KBM-7 (cell line): ENCODE measurements around the gene MORC4.
A peak's percentile ranks its signal among the peaks of the same experiment; 100 is the strongest.
"Not testable (repeated sequence)": the region's sequence is repeated elsewhere in the genome, so short reads cannot be mapped to it uniquely, and the experiment has no call there.

Experiments used
- DNase-seq: peaks from one replicate; pipeline ENCODE4 v3.0.0-alpha.2; 2015
- in situ Hi-C: fragments of 300-500 bp; cut with MboI; formaldehyde crosslinking; loops from 2 replicates; pipeline ENCODE4 v1.14.3; 2020; ENCODE audit warnings: low sequenced_read_pairs, low pct_unique_long_range_greater_than_20kb, mixed read lengths

Gene MORC4

GRCh38 chrX:107000013-107000515 lies at the start of gene MORC4:
Gene MORC4 (minus strand): TSS chrX:107000212. CDS start chrX:106999969, 243 bp downstream.
- DNase-seq = peak; percentile 88
- in situ Hi-C loops = no loop called here

DNA sequence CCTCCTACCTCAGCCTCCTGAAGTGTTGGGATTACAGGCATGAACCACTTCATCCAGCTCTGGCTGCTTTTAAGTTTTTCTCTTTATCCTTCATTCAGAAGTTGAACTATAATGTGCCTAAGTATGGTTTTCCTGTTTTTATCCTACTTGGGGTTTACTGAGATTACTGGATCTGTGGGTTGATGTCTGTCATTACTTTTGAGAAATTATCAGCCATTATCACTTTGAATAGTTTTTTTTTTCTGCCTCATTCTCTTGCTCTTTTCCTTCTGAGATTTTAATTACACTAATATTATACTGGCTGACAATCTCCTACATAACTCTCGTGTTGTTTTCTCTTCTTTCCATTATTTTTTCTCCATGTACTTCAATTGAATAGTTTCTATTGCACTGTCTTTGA lies 47.6 kb upstream of the MORC4 start:
- in situ Hi-C loops = no loop called here
- DNase-seq = no peak

- in situ Hi-C loops = no loop called here
Observed at GRCh38 chrX:107029752-107030151, 29.7 kb upstream of the MORC4 start.

DNA sequence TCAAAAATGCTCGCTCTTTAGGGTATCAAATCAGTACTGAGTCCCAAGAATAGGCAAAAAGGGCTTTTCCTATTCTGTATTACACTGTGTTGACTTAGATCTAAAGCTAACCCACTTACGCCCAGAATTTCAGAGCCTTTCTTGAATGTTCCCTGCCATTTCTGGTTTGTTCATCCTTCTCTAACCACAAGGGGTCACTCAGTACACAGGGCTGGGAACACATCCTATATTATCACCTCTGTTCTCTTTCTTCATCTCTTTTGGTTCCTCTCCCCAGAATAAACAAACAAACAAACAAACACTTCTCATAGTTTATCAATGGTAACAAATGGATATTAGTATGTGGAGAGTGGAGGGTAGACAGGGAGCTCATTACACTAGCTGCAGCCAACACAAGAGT lies 25.5 kb upstream of the MORC4 start:
- in situ Hi-C loops = no loop called here
- DNase-seq = peak; percentile 53

More at GRCh38 chrX:107029752-107030151, 29.7 kb upstream of the MORC4 start:
- no peak for DNase-seq

GRCh38 chrX:107014936-107015335 lies 14.9 kb upstream of the MORC4 start:
- in situ Hi-C loops = no loop called here
- DNase-seq = no peak

DNA sequence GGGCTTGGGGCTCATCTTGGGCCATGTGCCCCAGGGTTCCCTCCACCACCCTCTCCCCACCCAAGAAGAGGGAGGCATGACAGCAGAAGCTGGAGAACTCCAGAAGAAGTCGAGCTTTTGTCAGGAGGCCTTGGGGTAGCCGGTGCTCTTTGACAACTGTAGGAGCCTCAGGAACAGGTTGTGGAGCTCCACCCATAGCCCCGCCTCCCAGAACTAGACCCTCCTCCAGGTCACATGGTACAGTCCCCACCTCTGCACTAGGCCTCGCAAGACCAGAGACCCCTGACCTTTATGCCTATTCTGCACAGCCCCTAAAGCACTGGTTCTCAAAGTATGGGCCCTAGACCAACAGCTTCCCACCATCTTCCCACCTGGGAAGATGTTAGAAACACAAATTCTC lies 8.0 kb upstream of the MORC4 start:
- in situ Hi-C loops = no loop called here
- no peak for DNase-seq

DNA sequence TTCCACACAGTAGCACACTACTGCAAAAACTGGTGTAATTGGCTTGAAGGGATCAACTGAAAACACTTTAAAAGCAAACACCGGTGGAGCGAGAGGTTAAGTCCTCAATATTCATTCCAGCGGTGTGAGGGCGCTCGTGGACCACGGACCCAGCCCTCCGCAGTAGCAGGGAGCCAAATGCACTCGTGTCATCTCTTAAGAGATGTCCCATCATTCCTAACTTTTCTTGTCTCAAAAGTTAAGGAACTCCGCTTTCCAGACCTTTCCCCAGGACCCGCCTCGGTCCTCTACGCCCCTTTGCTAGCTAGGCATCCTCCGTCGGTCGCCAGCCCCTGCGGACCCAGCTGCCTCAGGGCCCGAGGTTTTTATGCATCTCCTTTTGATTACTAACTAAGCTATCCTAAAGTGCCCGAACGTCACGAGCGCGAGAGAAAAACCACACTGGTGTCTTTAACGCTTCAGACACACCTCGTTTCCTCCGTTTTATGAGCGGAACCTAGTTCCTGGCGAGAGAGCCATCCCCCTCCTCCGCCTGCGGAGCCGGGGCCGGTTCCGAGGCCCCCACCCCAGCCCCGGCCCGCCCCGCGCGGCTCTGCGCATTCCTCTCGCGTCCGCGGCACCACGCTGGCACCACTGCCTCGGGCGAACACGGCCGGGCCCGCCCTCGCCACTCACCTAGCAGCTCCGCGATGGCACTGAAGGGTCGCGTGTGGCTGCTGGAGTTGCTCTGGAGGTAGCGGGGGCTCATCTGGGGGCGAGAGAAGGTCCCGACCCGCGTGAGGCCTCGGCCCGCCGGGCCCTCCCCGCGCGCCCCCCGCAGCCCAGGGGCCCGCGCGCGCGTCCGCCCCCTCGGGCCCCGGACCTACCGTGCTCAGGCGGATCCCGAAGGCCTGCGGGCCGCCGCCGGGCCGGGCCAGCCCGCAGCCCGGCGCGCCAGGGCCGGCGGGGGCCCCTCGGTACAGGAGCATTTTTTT lies 723 bp downstream of the MORC4 start:
- in situ Hi-C loops = no loop called here
- DNase-seq = peak; percentile 79

- DNase-seq = no peak
- in situ Hi-C loops = no loop called here
Observed at GRCh38 chrX:106997611-106998010, 2.4 kb downstream of the MORC4 start.

GRCh38 chrX:106995678-106996077 lies 4.3 kb downstream of the MORC4 start:
- no peak for DNase-seq
- in situ Hi-C loops = no loop called here

- in situ Hi-C loops = no loop called here
- DNase-seq = peak; percentile 3
Observed at GRCh38 chrX:106987488-106987887, 12.5 kb downstream of the MORC4 start.

GRCh38 chrX:106980952-106981626 lies 18.9 kb downstream of the MORC4 start:
- in situ Hi-C loops = no loop called here
- DNase-seq = no peak

DNA sequence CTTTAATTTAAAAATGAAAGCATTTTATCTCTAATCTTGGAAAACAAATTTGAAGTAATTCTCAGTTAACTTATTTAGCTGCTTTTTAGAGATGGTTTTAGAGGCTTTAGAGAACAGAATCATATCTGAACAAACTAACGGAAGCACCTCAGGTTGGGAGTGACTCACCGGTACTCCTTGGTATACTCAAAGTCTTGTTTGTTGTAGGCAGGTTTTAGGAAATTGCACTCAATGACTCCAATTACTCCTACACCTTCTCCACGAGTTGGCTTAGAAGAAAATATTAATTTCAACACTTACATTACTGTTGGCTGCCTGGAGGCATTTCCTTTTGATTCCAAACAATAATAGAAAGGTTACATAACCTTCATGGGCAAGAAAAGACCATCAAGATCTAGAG lies 23.6 kb downstream of the MORC4 start:
- in situ Hi-C loops = no loop called here
- no peak for DNase-seq

DNA sequence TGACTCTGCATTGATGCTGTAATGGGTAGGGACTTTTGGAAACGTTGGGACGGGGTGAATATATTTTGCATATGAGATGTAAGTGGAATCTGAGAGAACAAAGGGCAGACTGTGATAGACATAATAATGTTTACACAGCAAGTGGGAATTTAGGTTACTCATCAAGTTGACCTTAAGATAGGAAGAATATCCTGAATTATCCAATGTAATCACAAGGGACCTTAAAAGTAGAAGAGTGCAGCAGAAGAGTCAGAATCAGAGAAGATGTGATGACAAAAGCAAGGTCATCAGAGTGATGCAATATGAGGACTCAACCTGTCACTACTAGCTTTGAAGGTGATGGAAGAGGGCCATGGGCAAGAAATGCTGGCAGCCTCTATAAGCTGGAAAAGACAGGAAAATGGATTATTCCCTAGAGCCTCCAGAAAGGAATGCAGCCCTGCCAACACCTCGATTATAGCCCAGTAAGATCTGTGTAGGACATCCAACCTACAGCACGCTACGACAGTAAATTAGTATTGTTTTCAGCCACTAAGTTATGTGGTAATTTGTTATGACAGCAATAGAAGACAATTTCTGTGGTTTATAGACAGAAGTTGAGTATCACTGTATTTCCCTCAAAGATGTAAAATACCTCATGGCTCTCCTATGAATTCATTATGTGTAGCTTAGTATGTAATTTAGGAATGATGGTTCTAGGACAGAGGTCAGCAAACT lies 26.4 kb downstream of the MORC4 start:
- in situ Hi-C loops = no loop called here
- DNase-seq = no peak

GRCh38 chrX:106972896-106973295 lies 27.1 kb downstream of the MORC4 start:
- DNase-seq = no peak
- in situ Hi-C loops = no loop called here

GRCh38 chrX:106966547-106966946 lies 33.5 kb downstream of the MORC4 start:
- DNase-seq, in situ Hi-C loops: not testable (repeated sequence)

GRCh38 chrX:106964290-106964689 lies 35.7 kb downstream of the MORC4 start:
- in situ Hi-C loops = no loop called here
- no peak for DNase-seq

GRCh38 chrX:106963111-106963510 lies 36.9 kb downstream of the MORC4 start:
- in situ Hi-C loops = no loop called here
- no peak for DNase-seq

DNA sequence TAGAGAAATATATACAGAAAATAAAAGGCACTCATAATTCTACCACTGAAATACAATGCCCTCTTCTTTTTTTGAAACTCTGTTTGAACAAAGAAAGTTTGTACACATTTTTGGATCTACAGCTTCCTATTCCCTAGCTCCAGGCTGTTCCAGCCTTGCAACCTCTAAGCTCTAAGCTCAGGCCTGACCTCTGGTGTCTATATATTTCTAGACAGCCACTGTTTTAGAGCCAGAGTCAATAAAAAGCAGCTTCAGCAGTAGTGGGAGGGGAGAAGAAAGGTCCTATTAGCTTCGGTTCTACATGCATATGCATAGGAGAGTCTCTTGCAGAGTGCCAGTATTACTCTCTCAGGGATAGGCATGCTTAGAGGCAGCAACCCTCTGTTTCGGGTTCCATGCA lies 40.1 kb downstream of the MORC4 start:
- DNase-seq = peak; percentile 11
- in situ Hi-C loops = no loop called here

DNA sequence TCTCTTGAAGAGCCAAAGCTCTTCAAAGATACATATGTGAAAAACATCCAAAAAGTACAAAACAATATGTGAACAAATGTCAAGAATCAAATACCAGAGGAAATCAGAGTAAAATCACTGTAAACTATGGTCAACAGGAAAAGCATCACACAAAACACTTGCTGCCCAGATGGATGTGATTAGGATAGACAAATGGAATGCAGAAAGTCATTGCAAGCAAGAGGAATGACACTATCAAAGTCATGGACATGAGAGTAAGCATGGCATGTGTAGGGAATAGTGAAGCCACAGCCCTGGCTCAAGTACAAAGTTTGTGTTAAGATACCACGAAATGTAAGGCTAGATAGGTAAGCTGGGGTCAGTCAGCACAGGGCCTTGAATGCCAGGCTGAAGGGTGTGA lies 42.2 kb downstream of the MORC4 start:
- no peak for DNase-seq
- in situ Hi-C loops = no loop called here
